GM18868 (cell line): Measurements from ENCODE around the gene DPP6.

ENCODE experiments used
- ATAC-seq: cut with Tn5 transposase; IDR thresholded peaks from one replicate; pipeline ENCODE4 v1.9.1; 2021; ENCODE audit warnings: mild to moderate bottlenecking, moderate library complexity; ENCODE audit not compliant: unreplicated experiment

DPP6 gene

DNA sequence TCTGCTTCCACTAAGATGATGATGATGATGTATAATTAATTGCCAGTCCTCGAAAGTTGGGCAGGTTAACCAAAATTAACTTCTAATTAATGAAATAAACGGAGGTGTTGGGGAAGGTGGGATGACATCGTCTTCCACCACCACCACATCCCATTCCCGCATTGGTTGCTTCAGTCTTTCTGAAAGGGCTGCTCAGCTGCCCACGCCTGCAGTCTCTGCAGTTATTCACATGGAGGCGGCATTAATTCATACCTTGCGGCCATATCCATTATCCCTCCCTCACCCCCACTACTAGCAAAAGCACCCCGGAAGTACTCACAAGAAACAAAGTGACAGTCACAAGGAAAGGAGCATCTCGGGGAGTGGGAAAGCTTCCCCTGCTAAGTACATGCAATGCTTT, 387.9 kb downstream of the DPP6 start:
- ATAC-seq = no peak

GRCh38 chr7:154440651-154441050, 388.5 kb downstream of the DPP6 start:
- ATAC-seq = no peak

DNA sequence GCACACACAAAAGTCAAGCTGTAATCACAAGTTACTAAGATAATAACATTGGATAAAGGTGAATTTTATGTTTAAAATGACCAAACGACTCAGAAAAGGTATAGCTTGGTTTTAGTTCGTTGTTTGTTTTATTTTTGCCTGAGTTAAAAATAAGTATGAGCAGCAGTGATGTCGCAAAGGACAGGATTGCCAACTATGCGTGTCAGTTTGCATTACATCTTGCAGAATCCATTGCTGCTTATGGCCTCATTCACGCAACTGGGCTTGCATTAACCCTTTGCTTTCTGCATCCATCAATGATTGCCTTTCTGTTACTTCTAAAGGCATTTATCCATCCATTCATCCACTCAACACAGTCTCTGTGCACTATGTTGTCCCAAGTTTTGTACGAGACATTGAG, 389.6 kb downstream of the DPP6 start:
- no peak for ATAC-seq

DNA sequence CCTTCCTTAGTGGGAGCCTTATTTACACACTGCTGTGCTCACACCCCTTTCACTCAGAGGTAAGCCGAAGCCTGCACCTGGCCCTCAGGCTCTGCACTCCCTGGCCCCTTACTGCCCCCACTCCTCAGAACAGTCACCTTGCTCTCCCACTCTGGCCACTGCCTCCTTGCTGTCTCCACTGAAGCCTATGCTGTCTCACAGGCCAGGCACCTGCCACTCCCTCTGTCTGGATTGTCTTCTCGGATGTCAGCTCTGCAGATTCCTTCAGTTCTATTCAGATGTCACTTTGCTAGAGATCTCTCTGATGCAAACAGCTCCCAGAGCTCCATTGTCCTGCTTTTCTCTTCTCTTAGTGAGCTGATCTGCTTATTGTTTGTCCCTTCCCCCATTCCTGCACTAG, 390.7 kb downstream of the DPP6 start:
- ATAC-seq = no peak

DNA sequence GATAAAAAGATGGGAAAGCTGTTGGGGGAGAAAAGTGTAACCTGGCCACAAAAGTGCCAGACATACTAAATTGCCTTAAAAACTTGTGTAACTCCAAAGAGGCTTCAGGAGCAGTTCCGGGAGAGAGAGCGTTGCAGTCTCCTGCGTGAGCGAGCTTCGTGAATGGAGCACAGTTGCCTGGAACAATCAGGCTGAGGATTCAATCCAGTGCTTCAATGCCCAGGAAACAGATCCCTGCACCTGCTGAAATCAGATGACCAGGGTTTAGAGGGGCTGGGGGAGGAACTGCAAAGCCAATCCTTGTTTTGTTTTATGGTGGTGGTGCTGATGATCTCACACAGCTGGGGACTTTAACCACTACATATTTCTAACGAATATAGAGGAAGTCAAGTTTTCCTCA, 398.3 kb downstream of the DPP6 start:
- ATAC-seq = no peak

- ATAC-seq = no peak
These were observed 399.6 kb downstream of the DPP6 start for GRCh38 chr7:154451480-154452457.

- ATAC-seq = no peak
These were observed 411.6 kb downstream of the DPP6 start for GRCh38 chr7:154463794-154464193.

- no peak for ATAC-seq
These were observed 417.5 kb downstream of the DPP6 start for GRCh38 chr7:154469652-154470051.

DNA sequence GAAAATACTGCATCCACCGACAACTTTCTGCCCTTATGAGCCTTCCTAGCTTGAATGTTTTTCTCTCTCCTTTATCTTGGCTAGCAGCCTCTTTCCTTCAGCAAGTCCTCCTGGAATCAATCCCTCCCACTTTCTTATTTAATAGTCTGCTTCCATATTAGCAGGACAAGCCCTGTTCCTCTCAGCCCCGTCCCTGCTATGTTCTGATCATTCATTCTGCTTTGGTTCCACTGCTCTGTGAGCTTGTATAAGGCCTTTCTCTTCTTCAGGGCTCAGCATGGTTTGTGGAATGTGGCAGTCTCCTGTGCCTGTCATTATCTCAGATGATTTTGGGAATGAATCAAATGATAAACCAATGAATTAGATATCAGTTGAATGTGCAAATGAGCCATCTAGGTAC, 420.1 kb downstream of the DPP6 start:
- ATAC-seq = no peak

DNA sequence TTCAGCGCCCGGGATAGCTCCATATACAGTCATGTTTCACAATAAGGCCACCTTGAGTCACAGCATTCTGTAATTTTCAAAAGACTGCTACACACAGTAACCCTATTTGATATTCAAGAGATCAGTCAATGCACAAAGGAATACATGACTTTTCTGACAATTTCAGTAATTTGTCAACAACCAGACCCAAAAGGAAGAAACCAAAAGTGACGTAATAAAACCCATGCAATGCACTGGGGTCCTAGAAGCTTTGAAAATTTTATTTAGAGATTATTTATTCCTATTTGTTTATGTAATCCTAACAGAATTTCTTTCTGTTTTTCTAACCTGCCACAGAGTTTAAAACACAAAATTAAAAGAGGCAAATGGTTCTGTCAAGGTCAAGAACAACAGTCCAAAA, 421.2 kb downstream of the DPP6 start:
- no peak for ATAC-seq

GRCh38 chr7:154474903-154475520, 422.8 kb downstream of the DPP6 start:
- peak; percentile 83 for ATAC-seq

DNA sequence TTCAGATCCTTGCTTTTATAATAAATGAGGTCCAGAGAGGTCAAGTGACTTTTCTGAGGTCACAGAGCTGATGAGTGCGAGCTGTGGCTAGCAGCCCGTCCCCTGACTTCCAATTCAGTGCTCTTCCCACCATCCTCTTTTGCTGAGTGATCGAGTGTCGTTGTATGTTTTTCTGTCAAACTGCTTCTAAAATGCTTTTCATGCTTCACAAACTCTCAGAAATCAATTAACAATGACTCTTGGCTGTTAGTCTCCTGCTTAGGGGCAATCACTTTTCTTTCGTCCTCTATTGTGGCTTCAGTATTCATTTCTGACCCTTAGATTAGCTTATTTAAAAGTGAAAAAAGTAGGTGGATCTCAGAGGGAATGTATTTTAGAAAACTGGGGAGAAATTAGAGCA, 423.7 kb downstream of the DPP6 start:
- ATAC-seq = no peak

GRCh38 chr7:154480817-154481216, 428.6 kb downstream of the DPP6 start:
- ATAC-seq = no peak

DNA sequence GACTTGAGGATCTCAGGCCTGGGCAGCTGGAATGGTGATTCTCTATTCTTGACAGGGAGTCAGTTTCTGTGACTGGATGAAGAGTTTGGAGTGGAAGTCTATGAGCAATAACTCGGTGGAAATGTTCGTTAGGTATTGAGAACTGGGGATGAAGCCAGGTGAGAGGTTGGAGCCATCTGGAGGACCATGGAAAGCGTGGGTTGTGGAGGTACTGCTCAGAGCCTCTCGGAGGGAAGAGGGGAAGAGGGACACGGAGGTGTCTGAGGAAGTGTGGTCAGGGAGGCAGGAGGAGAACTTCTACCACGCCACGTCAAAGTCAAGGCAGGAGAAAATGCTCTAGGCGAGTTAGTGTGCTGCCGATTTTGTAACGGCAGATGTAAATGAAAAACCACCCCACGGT, 430.7 kb downstream of the DPP6 start:
- no peak for ATAC-seq

DNA sequence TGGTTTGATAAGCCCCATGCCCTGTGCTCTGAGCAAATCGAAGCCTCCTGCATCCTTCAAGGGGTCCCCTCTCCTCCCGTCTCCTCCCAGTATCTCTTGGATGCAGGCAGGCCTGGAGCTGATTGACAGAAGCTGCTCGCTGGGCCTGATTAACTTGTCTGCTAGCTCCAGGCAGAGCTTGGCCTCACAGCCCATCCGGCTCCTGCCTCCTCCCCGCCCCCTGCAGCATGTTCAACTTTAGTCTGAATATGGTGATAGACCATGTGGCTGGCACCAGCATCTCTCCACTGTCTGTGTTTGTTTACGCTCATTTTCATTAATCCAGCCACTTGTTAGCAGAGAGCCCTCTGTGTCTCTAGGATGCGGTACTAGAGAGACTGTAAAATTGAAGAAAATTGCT, 432.2 kb downstream of the DPP6 start:
- no peak for ATAC-seq

DNA sequence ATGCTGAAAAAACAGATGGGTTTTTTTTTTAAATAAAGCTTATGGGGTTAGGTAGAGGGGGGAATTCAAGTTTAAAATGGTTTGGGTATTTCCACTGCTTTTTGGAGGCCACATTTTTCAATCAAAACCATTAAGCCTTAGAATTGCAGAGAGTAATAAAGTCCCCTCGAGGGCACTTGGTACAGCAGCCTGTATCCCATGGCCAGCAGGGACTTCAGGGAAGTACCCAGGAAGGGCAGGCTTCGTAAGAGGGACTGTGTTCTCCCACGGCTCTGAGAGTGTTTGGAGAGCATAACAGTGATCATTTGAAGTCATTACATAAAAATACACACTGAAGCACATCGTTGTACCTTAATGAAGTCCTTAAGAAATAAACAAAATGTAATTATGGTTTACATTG, 432.7 kb downstream of the DPP6 start:
- no peak for ATAC-seq

DNA sequence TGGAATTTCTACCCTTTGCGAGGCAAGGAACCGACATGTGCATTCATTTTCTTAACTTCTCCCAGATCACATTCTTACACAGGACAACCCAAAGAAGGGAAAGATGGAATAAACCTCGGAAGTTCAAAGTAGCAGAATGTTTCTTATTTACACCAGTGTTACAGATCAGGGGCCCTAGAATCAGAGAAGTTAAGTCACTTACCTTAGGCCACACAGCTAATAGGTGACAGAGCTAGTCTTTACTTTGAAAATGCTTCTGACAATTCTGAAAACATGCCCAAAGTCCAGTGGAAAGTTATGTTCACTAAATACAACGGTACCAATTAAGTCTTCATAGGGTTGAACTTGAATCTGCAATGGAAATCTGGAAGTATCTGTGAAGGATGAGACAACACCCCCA, 437.7 kb downstream of the DPP6 start:
- no peak for ATAC-seq

DNA sequence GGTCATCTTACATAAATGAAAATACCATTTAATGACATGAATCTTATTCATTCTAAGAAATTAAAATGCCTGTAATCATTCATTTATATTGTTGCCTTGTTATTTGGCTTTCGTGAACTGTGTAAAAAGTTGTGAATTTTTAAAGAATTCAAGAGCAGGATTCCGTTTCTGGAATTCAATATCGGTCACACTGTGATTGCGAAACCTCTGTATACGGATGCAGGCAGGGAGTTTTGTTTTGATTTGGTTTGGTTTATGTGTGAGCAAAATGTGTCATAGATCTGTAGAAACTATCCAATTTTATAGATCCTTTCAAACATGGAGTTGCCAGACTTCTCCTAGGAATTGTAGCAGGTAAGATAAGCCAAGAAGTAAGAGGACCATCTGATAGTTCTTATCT, 441.4 kb downstream of the DPP6 start:
- no peak for ATAC-seq

GRCh38 chr7:154497751-154498150, 445.6 kb downstream of the DPP6 start:
- ATAC-seq = no peak

- ATAC-seq = peak; percentile 78
These were observed 451.9 kb downstream of the DPP6 start for GRCh38 chr7:154503962-154504550.

DNA sequence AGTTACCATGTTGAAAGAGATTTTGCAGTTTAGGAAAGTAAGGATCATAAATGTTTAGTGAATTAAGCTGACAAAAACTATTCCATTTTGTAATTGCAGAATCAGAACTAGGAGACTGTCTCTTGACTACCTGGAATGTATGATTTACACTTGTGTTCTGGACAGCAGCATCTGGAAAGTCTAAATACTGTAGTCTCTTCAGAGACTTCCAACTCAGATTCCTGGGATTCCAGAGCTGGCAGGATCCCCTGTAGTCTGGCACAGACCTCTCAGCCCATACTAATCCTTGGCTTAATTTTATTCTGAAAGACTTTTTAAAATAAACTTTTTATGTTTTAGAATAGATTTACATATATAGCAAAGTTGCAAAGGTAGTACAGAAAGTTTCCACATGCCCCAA, 452.7 kb downstream of the DPP6 start:
- no peak for ATAC-seq

DNA sequence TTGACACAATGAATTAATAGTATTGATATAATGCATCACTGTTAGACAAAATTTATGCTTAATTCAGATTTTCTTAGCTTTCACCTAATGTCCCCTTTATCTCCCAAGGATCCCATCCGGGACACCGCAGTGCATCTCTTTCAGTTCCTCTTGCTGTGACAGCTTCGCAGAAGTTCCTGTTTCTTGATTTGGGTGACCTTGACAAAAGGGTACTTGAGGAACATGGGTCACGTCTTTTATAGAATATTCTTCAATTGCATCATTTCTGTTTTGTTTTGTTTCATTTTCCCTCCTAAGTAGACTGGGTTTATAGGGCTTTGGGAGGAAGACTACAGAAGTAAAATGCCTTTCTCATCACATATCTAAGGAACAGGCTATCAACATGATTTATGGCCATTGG, 453.2 kb downstream of the DPP6 start:
- no peak for ATAC-seq
